OCI-LY1 (cell line): Measurements from ENCODE around the gene CRTC3.

ENCODE experiments used
- H2AFZ ChIP-seq: fragments of 200-600 bp; sonication (generic), shearing (Covaris generic); 2 replicates; pipeline ENCODE4 v1.6.0; 2014; ENCODE audit warnings: antibody characterized with exemption, mild to moderate bottlenecking, low read length
- H3F3A ChIP-seq: fragments of 200-600 bp; sonication (generic), shearing (Covaris generic); 2 replicates; pipeline ENCODE4 v1.6.0; 2014; ENCODE audit warnings: mild to moderate bottlenecking, antibody characterized with exemption, low read length, moderate library complexity; ENCODE audit not compliant: insufficient read depth
- H3K27ac ChIP-seq: fragments of 200-600 bp; sonication (generic); 2 replicates; pipeline ENCODE4 v1.5.1; 2014; ENCODE audit warnings: low read length, mixed run types, mild to moderate bottlenecking, low read depth; ENCODE audit not compliant: poor library complexity, severe bottlenecking
- H3K27me3 ChIP-seq: fragments of 200-600 bp; sonication (generic); 2 replicates; pipeline ENCODE4 v1.6.0; 2014; ENCODE audit warnings: antibody characterized with exemption, mild to moderate bottlenecking, low read length, moderate library complexity; ENCODE audit not compliant: insufficient read depth
- H3K36me3 ChIP-seq: fragments of 200-600 bp; sonication (generic); 2 replicates; pipeline ENCODE4 v1.6.1; 2014; ENCODE audit warnings: mild to moderate bottlenecking, antibody characterized with exemption, low read length, moderate library complexity, mixed read lengths; ENCODE audit not compliant: insufficient read depth
- H3K4me1 ChIP-seq: fragments of 200-600 bp; sonication (generic); 2 replicates; pipeline ENCODE4 v1.5.1; 2014; ENCODE audit warnings: mild to moderate bottlenecking, low read length, moderate library complexity; ENCODE audit not compliant: insufficient read depth, severe bottlenecking
- H3K4me2 ChIP-seq: fragments of 200-600 bp; sonication (generic), shearing (Covaris generic); 2 replicates; pipeline ENCODE4 v1.6.1; 2014; ENCODE audit warnings: low read length
- H3K4me3 ChIP-seq: fragments of 200-600 bp; sonication (generic); 2 replicates; pipeline ENCODE4 v1.5.1; 2014; ENCODE audit warnings: low read length, low read depth, mild to moderate bottlenecking, mixed read lengths; ENCODE audit not compliant: poor library complexity, severe bottlenecking
- H3K79me2 ChIP-seq: fragments of 200-600 bp; shearing (Covaris generic); 2 replicates; pipeline ENCODE4 v1.6.1; 2016; ENCODE audit warnings: mixed run types, low read length, mixed read lengths; ENCODE audit not compliant: insufficient read depth
- H3K9ac ChIP-seq: fragments of 200-600 bp; sonication (generic), shearing (Covaris generic); 2 replicates; pipeline ENCODE4 v1.6.1; 2014; ENCODE audit warnings: mild to moderate bottlenecking, low read length, mixed read lengths
- H3K9me2 ChIP-seq: fragments of 200-600 bp; sonication (generic), shearing (Covaris generic); 2 replicates; pipeline ENCODE4 v1.6.1; 2014; ENCODE audit warnings: low read depth, mild to moderate bottlenecking, low read length, mixed read lengths
- H3K9me3 ChIP-seq: fragments of 200-600 bp; shearing (Covaris generic); 2 replicates; pipeline ENCODE4 v1.6.1; 2014; ENCODE audit warnings: low read length, mixed read lengths
- H4K20me1 ChIP-seq: fragments of 200-600 bp; sonication (generic), shearing (Covaris generic); 2 replicates; pipeline ENCODE4 v1.6.0; 2016; ENCODE audit warnings: mild to moderate bottlenecking, low read length; ENCODE audit not compliant: insufficient read depth
- CTCF ChIP-seq: fragments of 200-600 bp; sonication (generic), shearing (Covaris generic); IDR thresholded peaks from 2 replicates; pipeline ENCODE4 v1.5.1; 2017; ENCODE audit warnings: mild to moderate bottlenecking, antibody characterized with exemption, low read length, moderate library complexity, mixed read lengths
- EZH2 ChIP-seq: fragments of 200-600 bp; sonication (generic), shearing (Covaris generic); IDR thresholded peaks from 2 replicates; pipeline ENCODE4 v1.8.0; 2017; ENCODE audit warnings: borderline replicate concordance, mixed run types, mild to moderate bottlenecking, antibody characterized with exemption, low read length, moderate library complexity, mixed read lengths

Gene CRTC3

GRCh38 chr15:90593499-90594158 lies 63.9 kb downstream of the CRTC3 start:
- H3K36me3 ChIP-seq: no peaks in the 10 kb centered on the region
- peak overlapping the region; percentile 28 for H3K4me3 ChIP-seq
- H3K9ac ChIP-seq: no peak overlapping the region
- H3K79me2 ChIP-seq: no peaks in the 10 kb centered on the region
- no peaks in the 10 kb centered on the region for H4K20me1 ChIP-seq
- H3K27ac ChIP-seq: peak overlapping the region; percentile 92
- H3K9me3 ChIP-seq: no peaks in the 10 kb centered on the region
- 0 out of 2 replicates have a peak, but pooled peaks cover 3% of the 10 kb centered on the region for H3F3A ChIP-seq
- TF ChIP-seq EZH2: no peak
- TF ChIP-seq CTCF: no peak
- peaks cover 58% of the 10 kb centered on the region for H3K4me1 ChIP-seq
- no peaks in the 10 kb centered on the region for H3K9me2 ChIP-seq
- H3K4me2 ChIP-seq: peak overlapping the region; percentile 62
- no peak overlapping the region for H2AFZ ChIP-seq
- no peaks in the 10 kb centered on the region for H3K27me3 ChIP-seq

GRCh38 chr15:90594301-90594738 lies 64.6 kb downstream of the CRTC3 start:
- Histone ChIP-seq H3K4me3 (peak overlapping the region; percentile 28), H3F3A (0 out of 2 replicates have a peak, but pooled peaks cover 3% of the 10 kb centered on the region), H3K36me3 (no peaks in the 10 kb centered on the region), H3K27ac (peak overlapping the region; percentile 92), H3K4me1 (peaks cover 58% of the 10 kb centered on the region), H3K9me2 (no peaks in the 10 kb centered on the region), H3K79me2 (no peaks in the 10 kb centered on the region), H3K4me2 (peak overlapping the region; percentile 62), H2AFZ (no peak overlapping the region), H3K9me3 (no peaks in the 10 kb centered on the region), H4K20me1 (no peaks in the 10 kb centered on the region), H3K9ac (no peak overlapping the region; the same call in 1 of the 2 replicates), H3K27me3 (no peaks in the 10 kb centered on the region)
- no peak for TF ChIP-seq EZH2
- TF ChIP-seq CTCF: no peak

GRCh38 chr15:90595763-90596155 lies 66.0 kb downstream of the CRTC3 start:
- Histone ChIP-seq H3K27ac (peak overlapping the region; percentile 92), H3K36me3 (no peaks in the 10 kb centered on the region), H4K20me1 (no peaks in the 10 kb centered on the region), H3F3A (0 out of 2 replicates have a peak, but pooled peaks cover 3% of the 10 kb centered on the region), H3K4me3 (no peak overlapping the region), H3K4me2 (peak overlapping the region; percentile 52), H3K9ac (peak overlapping the region; percentile 16; the same call in 1 of the 2 replicates), H3K79me2 (no peaks in the 10 kb centered on the region), H3K27me3 (no peaks in the 10 kb centered on the region), H3K9me3 (no peaks in the 10 kb centered on the region), H3K4me1 (peaks cover 55% of the 10 kb centered on the region), H2AFZ (no peak overlapping the region), H3K9me2 (no peaks in the 10 kb centered on the region)
- TF ChIP-seq EZH2 (no peak), CTCF (no peak)
